ENCODE results near the gene GLYR1. TPM values are rescaled to one million over a fixed set of nuclear protein-coding genes. Genes with fewer than 3 reads are reported as not detected.

GLYR1 gene
- total and polyA plus RNA-seq, 10 of the 15 experiments (the other 5 are each of a cell fraction or from before 2014, with no cell fraction given), result 7.3 to 90.2 (median 57.2) TPM

- CTCF ChIA-PET, result no interaction called here
- SMC1A ChIA-PET (ENCODE audit: uncharacterized antibody, unreplicated experiment), result no interaction called here
- H3K36me3 ChIP-seq (ENCODE audit: control insufficient read depth in 2 of 2, insufficient read depth in 2 of 2, low read length in 1 of 2), result no peaks in the 10 kb centered on the region
- FAIRE-seq, result no peak
- H4K20me1 ChIP-seq (ENCODE audit: control insufficient read depth, insufficient read depth), result no peaks in the 10 kb centered on the region
- BruUV-seq (replicated peaks), result no TSS peak
- POLR2A ChIA-PET, result no interaction called here
- intact Hi-C loops (cut with micrococcal nuclease; ENCODE audit: unreplicated experiment), result no loop called here
- H3K4me3 ChIP-seq, result no peak overlapping the region
- H3K4me2 ChIP-seq (ENCODE audit: control insufficient read depth, insufficient read depth), result no peak overlapping the region
- no peak overlapping the region for H3K27ac ChIP-seq (ENCODE audit: control insufficient read depth, insufficient read depth)
- TF ChIP-seq TCF3 (IDR thresholded peaks at IDR 0.05; ENCODE audit: borderline replicate concordance, insufficient read depth, low read depth, low read length) (no peak), CTCF (IDR thresholded peaks at IDR 0.05 in 2 of 3, conservative IDR thresholded peaks at IDR 0.05 in 1 of 3; ENCODE audit: control insufficient read depth in 2 of 3, extremely low read depth in 1 of 3, insufficient read depth in 1 of 3, low read depth in 3 of 3, low read length in 3 of 3) (no peak), TCF7 (IDR thresholded peaks at IDR 0.05; ENCODE audit: borderline replicate concordance) (no peak), USF1 (IDR thresholded peaks at IDR 0.05; ENCODE audit: borderline replicate concordance, extremely low read length, insufficient read depth, low read depth, low read length) (no peak), PAX8 (IDR thresholded peaks at IDR 0.05) (no peak), TAF1 (IDR thresholded peaks at IDR 0.05; ENCODE audit: borderline replicate concordance, low read depth, low read length) (no peak), BACH1 (IDR thresholded peaks at IDR 0.05; ENCODE audit: borderline replicate concordance) (no peak), NFYA (IDR thresholded peaks at IDR 0.05; ENCODE audit: borderline replicate concordance, low read depth, low read length) (no peak), MTA2 (IDR thresholded peaks at IDR 0.05; ENCODE audit: low read depth) (no peak)
- TF ChIP-seq, protein P1, sequence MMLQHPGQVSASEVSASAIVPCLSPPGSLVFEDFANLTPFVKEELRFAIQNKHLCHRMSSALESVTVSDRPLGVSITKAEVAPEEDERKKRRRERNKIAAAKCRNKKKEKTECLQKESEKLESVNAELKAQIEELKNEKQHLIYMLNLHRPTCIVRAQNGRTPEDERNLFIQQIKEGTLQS (IDR thresholded peaks at IDR 0.05; ENCODE audit: borderline replicate concordance, extremely low read depth, low read depth, low read length), result no peak
- TF ChIP-seq, protein P2, sequence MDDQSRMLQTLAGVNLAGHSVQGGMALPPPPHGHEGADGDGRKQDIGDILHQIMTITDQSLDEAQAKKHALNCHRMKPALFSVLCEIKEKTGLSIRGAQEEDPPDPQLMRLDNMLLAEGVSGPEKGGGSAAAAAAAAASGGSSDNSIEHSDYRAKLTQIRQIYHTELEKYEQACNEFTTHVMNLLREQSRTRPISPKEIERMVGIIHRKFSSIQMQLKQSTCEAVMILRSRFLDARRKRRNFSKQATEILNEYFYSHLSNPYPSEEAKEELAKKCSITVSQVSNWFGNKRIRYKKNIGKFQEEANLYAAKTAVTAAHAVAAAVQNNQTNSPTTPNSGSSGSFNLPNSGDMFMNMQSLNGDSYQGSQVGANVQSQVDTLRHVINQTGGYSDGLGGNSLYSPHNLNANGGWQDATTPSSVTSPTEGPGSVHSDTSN (IDR thresholded peaks at IDR 0.05; ENCODE audit: insufficient replicate concordance, low read depth, low read length), result no peak
- peaks cover 11% of the 10 kb centered on the region for H3K4me1 ChIP-seq (ENCODE audit: control insufficient read depth, insufficient read depth, low read length)
- in situ Hi-C loops (cut with MboI), result no loop called here
- ATAC-seq, result no peak
- no peaks in the 10 kb centered on the region for H3K9me3 ChIP-seq (replicated peaks; ENCODE audit: control insufficient read depth, insufficient read depth, low read length)
- no peaks in the 10 kb centered on the region for H3K27me3 ChIP-seq (replicated peaks in 1 of 2; ENCODE audit: control insufficient read depth in 2 of 2, insufficient read depth in 2 of 2, low read length in 1 of 2)
- no peaks in the 10 kb centered on the region for H3K79me2 ChIP-seq (ENCODE audit: control insufficient read depth, insufficient read depth, low read length)
- whole genome bisulfite sequencing (ENCODE audit: insufficient coverage, insufficient replicate concordance, low lambda C conversion rate, missing lambda C conversion rate), result 45% methylated on average over 30 of the region's 30 CpGs
- H3K9ac ChIP-seq (ENCODE audit: control insufficient read depth, insufficient read depth, low read length), result no peak overlapping the region
- RAD21 ChIA-PET (ENCODE audit: unreplicated experiment), result no interaction called here
- DNase-seq (ENCODE audit: low read depth, low spot score), result no peak
- no peak overlapping the region for H2AFZ ChIP-seq (ENCODE audit: control insufficient read depth, low read depth, low read length)
These were observed 51.1 kb downstream of the GLYR1 start for GRCh38 chr16:4795828-4796572.
